ENCODE results near the gene CADM1. TPM values are rescaled to one million over a fixed set of nuclear protein-coding genes. Genes with fewer than 3 reads are reported as not detected.

CADM1 gene
- total RNA-seq, 1 donor from 2014 or later = 150 TPM

GRCh38 chr11:115363921-115364320 is 140.3 kb downstream of the CADM1 start:
- peaks cover under 1% of the 10 kb centered on the region for H3K9me3 Mint-ChIP-seq
- H3K36me3 Mint-ChIP-seq = peaks cover 3% of the 10 kb centered on the region
- peaks cover 5% of the 10 kb centered on the region for H3K4me1 Mint-ChIP-seq (ENCODE audit: unreplicated experiment)
- H3K27ac Mint-ChIP-seq = no peak overlapping the region
- TF ChIP-seq CTCF (conservative IDR thresholded peaks at IDR 0.05) = no peak
- H3K27me3 Mint-ChIP-seq = no peaks in the 10 kb centered on the region
- no peak overlapping the region for H3K4me3 Mint-ChIP-seq
- no peak for DNase-seq (ENCODE audit: extremely low spot score, unreplicated experiment)

- Mint-ChIP-seq H3K27me3 (no peaks in the 10 kb centered on the region), H3K4me3 (no peak overlapping the region), H3K9me3 (peaks cover 4% of the 10 kb centered on the region), H3K27ac (no peak overlapping the region), H3K36me3 (peaks cover 8% of the 10 kb centered on the region), H3K4me1 (ENCODE audit: unreplicated experiment) (peaks cover 5% of the 10 kb centered on the region)
- no peak for TF ChIP-seq CTCF (conservative IDR thresholded peaks at IDR 0.05)
- DNase-seq (ENCODE audit: extremely low spot score, unreplicated experiment) = no peak
Observed at GRCh38 chr11:115363426-115363825, 140.8 kb downstream of the CADM1 start.

GRCh38 chr11:115362997-115363396 is 141.2 kb downstream of the CADM1 start:
- Mint-ChIP-seq H3K4me1 (ENCODE audit: unreplicated experiment) (peaks cover 5% of the 10 kb centered on the region), H3K4me3 (no peak overlapping the region), H3K27ac (no peak overlapping the region)

GRCh38 chr11:115361025-115361424 is 143.2 kb downstream of the CADM1 start:
- peaks cover 4% of the 10 kb centered on the region for H3K9me3 Mint-ChIP-seq
- H3K4me1 Mint-ChIP-seq (ENCODE audit: unreplicated experiment) = peaks cover 9% of the 10 kb centered on the region
- no peak overlapping the region for H3K4me3 Mint-ChIP-seq
- TF ChIP-seq CTCF (conservative IDR thresholded peaks at IDR 0.05) = no peak
- H3K36me3 Mint-ChIP-seq = peaks cover 12% of the 10 kb centered on the region
- no peaks in the 10 kb centered on the region for H3K27me3 Mint-ChIP-seq
- no peak for DNase-seq (ENCODE audit: extremely low spot score, unreplicated experiment)
- no peak overlapping the region for H3K27ac Mint-ChIP-seq

More at GRCh38 chr11:115362997-115363396, 141.2 kb downstream of the CADM1 start:
- no peaks in the 10 kb centered on the region for H3K27me3 Mint-ChIP-seq
- peaks cover 12% of the 10 kb centered on the region for H3K36me3 Mint-ChIP-seq
- TF ChIP-seq CTCF (conservative IDR thresholded peaks at IDR 0.05) = no peak
- DNase-seq (ENCODE audit: extremely low spot score, unreplicated experiment) = no peak
- peaks cover 4% of the 10 kb centered on the region for H3K9me3 Mint-ChIP-seq

- Mint-ChIP-seq H3K27ac (no peak overlapping the region), H3K4me3 (no peak overlapping the region), H3K36me3 (peaks cover 12% of the 10 kb centered on the region), H3K27me3 (no peaks in the 10 kb centered on the region), H3K4me1 (ENCODE audit: unreplicated experiment) (peaks cover 9% of the 10 kb centered on the region), H3K9me3 (peaks cover 4% of the 10 kb centered on the region)
- TF ChIP-seq CTCF (conservative IDR thresholded peaks at IDR 0.05) = peak; percentile 38
- no peak for DNase-seq (ENCODE audit: extremely low spot score, unreplicated experiment)
Observed at GRCh38 chr11:115360186-115360824, 143.9 kb downstream of the CADM1 start.
